ENCODE data around the gene TMEM106A. TPM values are rescaled to one million over a fixed set of nuclear protein-coding genes. Genes with fewer than 3 reads are reported as not detected.
"Not testable (repeated sequence)": the region's sequence is repeated elsewhere in the genome, so short reads cannot be mapped to it uniquely, and the experiment has no call there.

TMEM106A gene
- total RNA-seq (10 to 100 TPM in 1 of 2 donors, 1 to 10 TPM in 1; 4.3 to 22.4 TPM), polyA plus RNA-seq (10 to 100 TPM in 1 of 2 donors, 1 to 10 TPM in 1; 6.4 to 13.5 TPM)
- long read RNA-seq, donor 1, partial matches to known transcripts: 0 of 1 reads
- long read RNA-seq, donor 1, other reads (novel, unspliced or antisense): 0 of 1 reads
- long read RNA-seq, donor 2: 0 reads
- long read RNA-seq, donor 3, partial matches to known transcripts: 0 of 1 reads
- long read RNA-seq, donor 3, other reads (novel, unspliced or antisense): 0 of 1 reads
- long read RNA-seq, donor 4: 0 reads
- long read RNA-seq, donor 5: 0 reads

- DNase-seq: peak; percentile 90 to 95 (median 91)
- 0 to 1% methylated on average over 54 of the region's 54 CpGs for WGBS, 2 donors
- Histone ChIP-seq H3K9ac (ENCODE audit: insufficient read depth in 1 of 2, low read length in 2 of 2) (peak within 1 kb of the TSS; percentile 70 to 93), H3K27ac (ENCODE audit: low read depth in 1 of 2, low read length in 1 of 2) (peak within 1 kb of the TSS; percentile 66 to 93), H3K27me3 (ENCODE audit: control insufficient read depth in 3 of 3, insufficient read depth in 3 of 3, low read length in 2 of 3) (no peaks in the 10 kb centered on the region), H3K4me3 (peak within 1 kb of the TSS; percentile 61), H3K9me3 (ENCODE audit: control insufficient read depth in 4 of 4, insufficient read depth in 3 of 4, low read length in 3 of 4) (no peaks in the 10 kb centered on the region), H3K36me3 (ENCODE audit: control insufficient read depth in 4 of 4, insufficient read depth in 4 of 4, low read length in 4 of 4) (peaks cover 8 to 25% (median 16%) of the 10 kb centered on the region in 4 donors), H3K4me1 (ENCODE audit: control insufficient read depth in 5 of 5, insufficient read depth in 5 of 5, low read length in 5 of 5) (peaks cover 2 to 17% (median 11%) of the 10 kb centered on the region in 5 donors)
- no peak for TF ChIP-seq CTCF (IDR thresholded peaks at IDR 0.05; ENCODE audit: control extremely low read depth, extremely low read depth)
- ATAC-seq (ENCODE audit: insufficient read depth, low FRiP score): peak; percentile 87
Observed at GRCh38 chr17:43211480-43212402, at the start of gene TMEM106A. TSS of gene TMEM106A (plus strand) at chr17:43211875. CDS start at chr17:43213042, 1,167 bp downstream.

GRCh38 chr17:43165971-43166370, 45.7 kb upstream of the TMEM106A start:
- H3K4me1 ChIP-seq (ENCODE audit: control insufficient read depth in 5 of 5, insufficient read depth in 5 of 5, low read length in 5 of 5); H3K27me3 ChIP-seq (ENCODE audit: control insufficient read depth in 3 of 3, insufficient read depth in 3 of 3, low read length in 2 of 3); H3K9me3 ChIP-seq (ENCODE audit: control insufficient read depth in 4 of 4, insufficient read depth in 3 of 4, low read length in 3 of 4); DNase-seq; ATAC-seq (ENCODE audit: insufficient read depth, low FRiP score); H3K27ac ChIP-seq (ENCODE audit: low read depth in 1 of 2, low read length in 1 of 2); H3K36me3 ChIP-seq (ENCODE audit: control insufficient read depth in 4 of 4, insufficient read depth in 4 of 4, low read length in 4 of 4); H3K4me3 ChIP-seq; H3K9ac ChIP-seq (ENCODE audit: insufficient read depth in 1 of 2, low read length in 2 of 2): not testable (repeated sequence)

- Histone ChIP-seq H3K4me3 (peak overlapping the region; percentile 53), H3K9ac (ENCODE audit: insufficient read depth in 1 of 2, low read length in 2 of 2) (peak overlapping the region; percentile 98 to 99), H3K9me3 (ENCODE audit: control insufficient read depth in 4 of 4, insufficient read depth in 3 of 4, low read length in 3 of 4) (no peaks in the 10 kb centered on the region), H3K36me3 (ENCODE audit: control insufficient read depth in 4 of 4, insufficient read depth in 4 of 4, low read length in 4 of 4) (peaks cover 0 to 2% (median 0%) of the 10 kb centered on the region in 4 donors), H3K27me3 (ENCODE audit: control insufficient read depth in 3 of 3, insufficient read depth in 3 of 3, low read length in 2 of 3) (no peaks in the 10 kb centered on the region), H3K27ac (ENCODE audit: low read depth in 1 of 2, low read length in 1 of 2) (peak overlapping the region; percentile 76 to 97), H3K4me1 (ENCODE audit: control insufficient read depth in 5 of 5, insufficient read depth in 5 of 5, low read length in 5 of 5) (peaks cover 0 to 21% (median 8%) of the 10 kb centered on the region in 5 donors)
- no peak for TF ChIP-seq CTCF (IDR thresholded peaks at IDR 0.05; ENCODE audit: control extremely low read depth, extremely low read depth)
- 1 to 2% methylated on average over 29 of the region's 29 CpGs for WGBS, 2 donors
- DNase-seq: peak in 2 of 3 donors; percentile 39 to 57
- peak; percentile 2 for ATAC-seq (ENCODE audit: insufficient read depth, low FRiP score)
Observed at GRCh38 chr17:43169561-43170139, 42.0 kb upstream of the TMEM106A start.

Data from lung (tissue), 16 donors.